Prostate gland (tissue), 2 donors: ENCODE data around the gene PLP2.

Experiments
- POLR2A ChIP-seq: fragments of 450-650 bp; IDR thresholded peaks from one replicate; pipeline ENCODE4 v1.6.1; 2016; ENCODE audit warnings: antibody characterized with exemption, mild to moderate bottlenecking
- POLR2AphosphoS5 ChIP-seq: sonication (generic); formaldehyde crosslinking; IDR thresholded peaks from one replicate; pipeline ENCODE4 v1.6.1; 2017; ENCODE audit warnings: antibody characterized with exemption
- TF ChIP-seq, protein P1 (sequence below), 4 experiments: fragments of 200-600 bp in 2 of 4; fragments of 450-650 bp in 2 of 4; sonication (generic) in 2 of 4; IDR thresholded peaks; 1 replicate in 3 of 4; 2 replicates in 1 of 4; pipeline ENCODE4 v1.5.1; 2016 to 2019; ENCODE audit warnings: antibody characterized with exemption in 4 of 4, mild to moderate bottlenecking in 2 of 4, moderate library complexity in 2 of 4

DNA sequence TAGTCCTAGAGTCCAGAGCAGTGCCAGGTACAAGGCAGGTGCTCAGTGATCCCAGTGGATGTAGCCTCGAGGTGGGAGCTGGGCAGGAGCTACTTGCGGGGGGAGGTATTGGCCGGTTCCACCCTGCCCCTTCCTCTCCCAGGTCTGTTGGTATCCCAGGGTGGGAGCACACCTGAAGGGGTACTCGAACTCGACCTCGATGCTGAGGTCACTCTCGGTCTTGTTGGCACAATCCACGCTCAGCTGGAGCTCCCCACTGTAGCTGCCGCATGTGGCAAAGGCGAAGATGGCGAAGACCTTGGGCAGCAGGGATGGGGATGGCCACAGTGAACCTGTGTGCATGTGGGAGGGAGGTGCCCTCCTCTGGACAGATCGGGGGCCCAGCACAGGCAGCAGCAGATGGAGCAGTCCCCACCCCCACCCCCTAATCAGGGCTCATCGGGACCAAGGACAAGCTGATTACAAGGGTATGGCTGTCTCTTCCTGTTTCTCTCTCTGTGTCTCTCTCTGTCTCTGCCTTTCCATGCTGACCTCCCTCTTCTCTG is 25.9 kb downstream of the PLP2 start:
- TF ChIP-seq, protein P1, sequence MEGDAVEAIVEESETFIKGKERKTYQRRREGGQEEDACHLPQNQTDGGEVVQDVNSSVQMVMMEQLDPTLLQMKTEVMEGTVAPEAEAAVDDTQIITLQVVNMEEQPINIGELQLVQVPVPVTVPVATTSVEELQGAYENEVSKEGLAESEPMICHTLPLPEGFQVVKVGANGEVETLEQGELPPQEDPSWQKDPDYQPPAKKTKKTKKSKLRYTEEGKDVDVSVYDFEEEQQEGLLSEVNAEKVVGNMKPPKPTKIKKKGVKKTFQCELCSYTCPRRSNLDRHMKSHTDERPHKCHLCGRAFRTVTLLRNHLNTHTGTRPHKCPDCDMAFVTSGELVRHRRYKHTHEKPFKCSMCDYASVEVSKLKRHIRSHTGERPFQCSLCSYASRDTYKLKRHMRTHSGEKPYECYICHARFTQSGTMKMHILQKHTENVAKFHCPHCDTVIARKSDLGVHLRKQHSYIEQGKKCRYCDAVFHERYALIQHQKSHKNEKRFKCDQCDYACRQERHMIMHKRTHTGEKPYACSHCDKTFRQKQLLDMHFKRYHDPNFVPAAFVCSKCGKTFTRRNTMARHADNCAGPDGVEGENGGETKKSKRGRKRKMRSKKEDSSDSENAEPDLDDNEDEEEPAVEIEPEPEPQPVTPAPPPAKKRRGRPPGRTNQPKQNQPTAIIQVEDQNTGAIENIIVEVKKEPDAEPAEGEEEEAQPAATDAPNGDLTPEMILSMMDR (IDR thresholded peaks at IDR 0.05) = no peak
- TF ChIP-seq POLR2A (no peak), POLR2AphosphoS5 (no peak)
